Adrenal gland (tissue), 12 donors: ENCODE data around the gene OSBP2. TPM values are rescaled to one million over a fixed set of nuclear protein-coding genes. Genes with fewer than 3 reads are reported as not detected.

Experiments
- DNase-seq, 7 donors: peaks; one replicate each; pipeline ENCODE4 v3.0.0-alpha.2; 2019 to 2020
- H3K27ac ChIP-seq, 5 donors: fragments of 200-600 bp; sonication (generic) in 4 of 5; 1 replicate in 3 of 5; 2 replicates in 2 of 5; pipeline versions ENCODE4 v1.5.1 to v1.8.0; 2016 to 2020; ENCODE audit warnings: mild to moderate bottlenecking in 1 of 5
- H3K27me3 ChIP-seq: fragments of 200-600 bp; 2 replicates; pipeline ENCODE4 v1.8.0; 2021
- H3K36me3 ChIP-seq, 2 donors: fragments of 200-600 bp; replicated peaks in 1 of 2; 1 replicate in 1 of 2; 2 replicates in 1 of 2; pipeline versions ENCODE4 v1.5.1 to v1.8.0; 2018 to 2022
- H3K4me1 ChIP-seq, 2 donors: fragments of 200-600 bp; replicated peaks in 1 of 2; 1 replicate in 1 of 2; 2 replicates in 1 of 2; pipeline versions ENCODE4 v1.5.1 to v1.8.0; 2018 to 2021
- H3K4me3 ChIP-seq, 4 donors: fragments of 200-600 bp; sonication (generic) in 3 of 4; one replicate each; pipeline ENCODE4 v1.5.1; 2016 to 2018
- H3K9me3 ChIP-seq, 3 donors: fragments of 200-600 bp; sonication (generic) in 1 of 3; replicated peaks in 1 of 3; 1 replicate in 2 of 3; 2 replicates in 1 of 3; pipeline versions ENCODE4 v1.5.1 to v1.8.0; 2016 to 2021
- CTCF ChIP-seq, 6 experiments: fragments of 450-650 bp in 4 of 6; fragments of 200-600 bp in 2 of 6; sonication (generic) in 1 of 6; IDR thresholded peaks; 1 replicate in 5 of 6; 2 replicates in 1 of 6; pipeline versions ENCODE4 v1.5.1 to v1.8.0; 2016 to 2021; ENCODE audit warnings: antibody characterized with exemption in 6 of 6, mild to moderate bottlenecking in 2 of 6, moderate library complexity in 1 of 6
- POLR2A ChIP-seq, 2 donors: fragments of 450-650 bp; IDR thresholded peaks; one replicate each; pipeline ENCODE4 v1.6.1; 2017; ENCODE audit warnings: antibody characterized with exemption in 2 of 2, mild to moderate bottlenecking in 2 of 2, moderate library complexity in 1 of 2
- WGBS, 4 donors: extraction: QIAGEN DNeasy Blood & Tissue Kit in 2 of 4; methylation state at CpG; one replicate each; pipeline versions ENCODE4 v1.1.5 to v1.1.7; 2013 to 2017; 5-methylcytosine and 5-hydroxymethylcytosine counted together
- intact Hi-C, 2 donors: fragments of 100-400 bp; cut with DNase I; formaldehyde crosslinking; loops; one replicate each; pipeline versions ENCODE4 v1.14.1 to v1.15.0; 2022 to 2023
- polyA plus RNA-seq, 3 donors: library from polyadenylated mRNA; stranded (reverse); fragments of 200-250 nt in 2 of 3; fragments of 350-450 nt in 1 of 3; fragmentation: Illumina TruSeq in 1 of 3; extraction: RNeasy Lipid Tissue Mini Kit (QIAGEN cat#74804) in 1 of 3; gene quantifications; one replicate each; pipeline ENCODE4 v1.2.3, GENCODE V29; 2013 to 2014
- total RNA-seq, 9 donors: library from RNA; depleted of rRNA in 4 of 9; stranded (reverse); fragments of >200 nt in 4 of 9; fragments of 120-200 nt in 1 of 9; fragmentation: NEBNext Ultra II Directional in 1 of 9; extraction: Animal tissue kit (Norgen Biotek cat#: 25700) in 1 of 9; gene quantifications; one replicate each; pipeline versions ENCODE4 v1.1.0 to v1.2.4, GENCODE V29; 2013 to 2023
- donor health status: healthy with polysubstance abuse.
- donor health status: Bipolar disorder and iron deficiency.
- donor health status: DM: yes; HTN: yes; CAD: no.
- donor health status: DM: no; HTN: no; CAD: no.
- donor health status: DM: no; HTN: no; CAD: no.
- donor health status: DM: yes; HTN: yes; CAD: no.

The OSBP2 gene
- total and polyA plus RNA-seq, 12 donors, result 7.3 to 35.6 (median 19.7) TPM

- H3K9me3 ChIP-seq, result no peaks in the 10 kb centered on the region
- H3K27me3 ChIP-seq, result no peaks in the 10 kb centered on the region
- H3K36me3 ChIP-seq, result no peaks in the 10 kb centered on the region
- TF ChIP-seq CTCF (IDR thresholded peaks at IDR 0.05), result no peak
- TF ChIP-seq POLR2A (IDR thresholded peaks at IDR 0.05), result no peak
- H3K4me3 ChIP-seq, result no peak overlapping the region
- no peak overlapping the region for H3K27ac ChIP-seq
- H3K4me1 ChIP-seq, result no peaks in the 10 kb centered on the region
- intact Hi-C loops, result no loop called here
- DNase-seq, result peak in 1 of 7 donors; percentile 11
- 92 to 94% (median 93%) methylated on average over 7 of the region's 7 CpGs for WGBS, 4 donors
Observed at GRCh38 chr22:30859714-30860095, 165.0 kb downstream of the OSBP2 start.

DNA sequence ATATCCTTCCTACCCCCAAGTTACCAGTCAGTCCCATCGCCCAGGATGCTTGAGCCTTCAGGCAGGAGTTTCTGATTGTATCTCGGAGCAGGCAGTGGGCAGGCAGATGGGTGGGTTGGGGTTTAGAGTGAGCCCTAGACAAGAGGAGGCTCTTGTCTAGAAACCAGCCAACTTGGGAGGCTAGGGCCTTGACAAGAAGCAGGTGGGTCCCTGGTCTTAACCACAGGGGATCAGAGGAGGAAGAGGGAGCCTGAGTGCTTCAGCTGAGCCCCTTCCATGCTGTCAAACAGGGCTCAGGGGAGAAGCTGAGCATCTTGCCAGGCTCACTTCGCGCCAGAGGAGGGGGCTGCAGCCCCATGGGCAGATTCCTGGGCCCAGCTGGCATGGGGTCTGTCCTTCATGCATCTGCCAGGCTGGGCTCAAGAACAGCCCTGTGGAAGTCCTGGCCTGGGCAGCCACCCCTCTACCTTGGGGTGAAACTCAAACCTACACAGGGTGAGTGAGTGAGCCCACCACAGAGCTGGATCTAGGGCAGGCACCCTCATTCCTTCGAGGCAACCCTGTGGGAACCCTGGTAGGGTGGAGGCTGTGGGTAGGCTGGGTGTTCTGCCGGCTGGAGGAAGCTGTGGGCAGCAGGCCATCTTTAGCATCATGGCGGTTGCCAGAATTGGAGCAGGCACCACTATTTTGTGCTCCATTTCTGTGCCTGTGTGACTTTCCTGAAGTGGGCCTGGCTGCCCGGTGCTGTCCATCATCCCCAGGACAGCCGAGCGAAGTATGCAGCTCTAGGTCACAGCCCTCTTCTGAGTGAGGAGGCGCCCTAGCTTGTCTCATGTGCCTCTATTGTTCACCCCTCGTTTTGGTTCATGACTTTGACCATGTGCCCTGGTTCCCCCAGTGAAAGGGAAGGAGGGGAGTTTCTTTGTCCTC lies 165.8 kb downstream of the OSBP2 start:
- DNase-seq, result peak in 2 of 7 donors; percentile 2 to 31
- no peak overlapping the region for H3K4me3 ChIP-seq
- H3K36me3 ChIP-seq, result no peaks in the 10 kb centered on the region
- WGBS, 4 donors, result 74 to 88% (median 82%) methylated on average over 9 to 12 of the region's 12 CpGs
- H3K27me3 ChIP-seq, result no peaks in the 10 kb centered on the region
- H3K9me3 ChIP-seq, result no peaks in the 10 kb centered on the region
- TF ChIP-seq POLR2A (IDR thresholded peaks at IDR 0.05), result no peak
- no peak for TF ChIP-seq CTCF (IDR thresholded peaks at IDR 0.05)
- no peak overlapping the region for H3K27ac ChIP-seq
- intact Hi-C loops, result no loop called here
- H3K4me1 ChIP-seq, result no peaks in the 10 kb centered on the region

- Histone ChIP-seq H3K4me3 (no peak overlapping the region), H3K27ac (no peak overlapping the region), H3K27me3 (no peaks in the 10 kb centered on the region), H3K36me3 (no peaks in the 10 kb centered on the region), H3K9me3 (no peaks in the 10 kb centered on the region), H3K4me1 (no peaks in the 10 kb centered on the region)
- intact Hi-C loops, result no loop called here
- peak in 1 of 7 donors; percentile 44 for DNase-seq
- TF ChIP-seq POLR2A (IDR thresholded peaks at IDR 0.05) (no peak), CTCF (IDR thresholded peaks at IDR 0.05) (no peak)
- 71 to 94% (median 79%) methylated on average over 8 to 9 of the region's 9 CpGs for WGBS, 4 donors
Observed at GRCh38 chr22:30861131-30861530, 166.5 kb downstream of the OSBP2 start.

- no peaks in the 10 kb centered on the region for H3K27me3 ChIP-seq
Observed at GRCh38 chr22:30861688-30862552, 167.2 kb downstream of the OSBP2 start.

More at GRCh38 chr22:30861688-30862552, 167.2 kb downstream of the OSBP2 start:
- H3K36me3 ChIP-seq, result no peaks in the 10 kb centered on the region
- H3K4me1 ChIP-seq, result no peaks in the 10 kb centered on the region
- no peak for TF ChIP-seq POLR2A (IDR thresholded peaks at IDR 0.05)
- no peak for TF ChIP-seq CTCF (IDR thresholded peaks at IDR 0.05)
- DNase-seq, result peak in 1 of 7 donors; percentile 25
- H3K4me3 ChIP-seq, result no peak overlapping the region
- no peak overlapping the region for H3K27ac ChIP-seq
- no peaks in the 10 kb centered on the region for H3K9me3 ChIP-seq
- 83 to 92% (median 89%) methylated on average over 11 to 16 of the region's 16 CpGs for WGBS, 4 donors
- intact Hi-C loops, result no loop called here
